HEK293T (cell line): ENCODE results near the gene NFIC.

ENCODE experiments used
- ARNT ChIP-seq: fragments of 450-650 bp; IDR thresholded peaks from 2 replicates; pipeline ENCODE4 v1.6.1; 2017; ENCODE audit warnings: mild to moderate bottlenecking
- BHLHE40 ChIP-seq: fragments of 450-650 bp; IDR thresholded peaks from 2 replicates; pipeline ENCODE4 v1.6.1; 2016; ENCODE audit warnings: mild to moderate bottlenecking, moderate library complexity, borderline replicate concordance
- FOXA1 ChIP-seq: fragments of 450-650 bp; IDR thresholded peaks from 2 replicates; pipeline ENCODE4 v1.6.1; 2016; ENCODE audit warnings: mild to moderate bottlenecking
- HDGF ChIP-seq: fragments of 450-650 bp; IDR thresholded peaks from 2 replicates; pipeline ENCODE4 v1.6.1; 2017; ENCODE audit warnings: antibody characterized with exemption, borderline replicate concordance
- L3MBTL2 ChIP-seq: fragments of 450-650 bp; conservative IDR thresholded peaks from 2 replicates; pipeline ENCODE4 v1.6.1; 2016; ENCODE audit warnings: mild to moderate bottlenecking
- NFRKB ChIP-seq: fragments of 450-650 bp; IDR thresholded peaks from 2 replicates; pipeline ENCODE4 v1.6.1; 2016; ENCODE audit warnings: mild to moderate bottlenecking, moderate library complexity

DNA sequence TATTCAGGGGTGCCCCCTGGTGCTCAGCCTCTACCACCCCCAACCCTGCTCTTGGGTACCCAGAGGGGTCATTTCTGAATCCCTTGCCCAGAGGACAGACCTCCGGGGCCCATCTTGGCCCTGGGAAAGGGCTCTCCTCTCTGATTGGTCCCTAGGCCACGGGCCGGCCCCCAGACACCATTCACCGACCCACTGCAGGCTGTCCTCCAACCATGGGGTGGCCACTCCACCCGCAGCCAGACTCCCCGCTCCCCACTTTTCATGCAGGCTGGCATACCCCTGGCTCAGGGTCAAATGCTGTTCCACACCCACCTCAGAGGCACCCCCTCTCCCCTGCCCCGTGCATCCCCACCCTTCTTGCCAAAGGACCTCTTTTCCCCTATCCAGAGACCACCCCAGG is 99.2 kb downstream of the NFIC start:
- no peak for TF ChIP-seq NFRKB
- no peak for TF ChIP-seq L3MBTL2
- TF ChIP-seq FOXA1: no peak
- TF ChIP-seq BHLHE40: no peak
- no peak for TF ChIP-seq HDGF
- no peak for TF ChIP-seq ARNT
